DOHH2 (cell line): Measurements from ENCODE around the gene EMILIN3.

Source experiments
- EZH2phosphoT487 ChIP-seq: fragments of 200-600 bp; sonication (generic); IDR thresholded peaks from 2 replicates; pipeline ENCODE4 v1.6.1; 2017; ENCODE audit warnings: borderline replicate concordance, mild to moderate bottlenecking, antibody characterized with exemption, low read length, moderate library complexity, mixed read lengths
- TF ChIP-seq, protein P1 (sequence below): fragments of 200-600 bp; sonication (generic); IDR thresholded peaks from one replicate; pipeline ENCODE4 v1.5.1; 2014; ENCODE audit warnings: antibody characterized with exemption, mild to moderate bottlenecking, low read depth, low read length; ENCODE audit not compliant: poor library complexity, severe bottlenecking

DNA sequence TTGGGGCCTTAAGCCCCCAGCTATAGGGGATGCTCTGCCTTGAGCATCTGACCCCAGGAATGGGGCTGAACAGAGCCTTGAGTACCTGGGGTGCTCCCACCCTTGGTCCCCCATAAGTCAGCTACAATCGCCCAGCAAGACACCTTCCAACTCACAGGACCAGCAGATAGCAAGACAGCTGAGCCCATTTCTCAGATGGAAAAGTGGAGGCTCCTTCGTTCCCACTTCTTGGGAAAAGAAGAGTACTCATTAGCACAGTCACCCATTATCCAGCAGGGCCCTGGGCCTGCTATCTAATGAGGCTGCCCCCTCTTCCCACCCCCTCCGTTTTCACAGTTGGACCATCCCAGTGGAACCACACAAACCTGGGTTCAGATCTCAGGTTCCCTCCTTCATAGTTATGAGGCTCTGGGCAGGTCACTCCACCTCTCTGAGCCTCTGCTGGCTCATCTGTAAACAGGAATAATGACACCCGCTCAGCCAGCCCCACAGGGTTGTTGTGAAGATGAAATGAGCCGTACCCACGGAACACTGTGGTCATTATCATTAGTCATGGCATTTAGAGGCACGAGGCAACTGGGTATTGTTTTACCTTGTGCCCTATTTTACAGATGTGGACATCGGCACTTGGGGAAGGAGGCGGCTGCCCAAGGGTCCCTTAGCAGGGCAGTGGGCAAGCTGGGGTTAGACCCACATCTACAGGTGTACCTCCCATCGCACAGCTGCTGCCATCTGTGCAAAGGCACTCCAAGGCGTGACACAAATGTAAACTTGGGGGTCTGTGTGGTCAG, 21.5 kb downstream of the EMILIN3 start:
- TF ChIP-seq, protein P1, sequence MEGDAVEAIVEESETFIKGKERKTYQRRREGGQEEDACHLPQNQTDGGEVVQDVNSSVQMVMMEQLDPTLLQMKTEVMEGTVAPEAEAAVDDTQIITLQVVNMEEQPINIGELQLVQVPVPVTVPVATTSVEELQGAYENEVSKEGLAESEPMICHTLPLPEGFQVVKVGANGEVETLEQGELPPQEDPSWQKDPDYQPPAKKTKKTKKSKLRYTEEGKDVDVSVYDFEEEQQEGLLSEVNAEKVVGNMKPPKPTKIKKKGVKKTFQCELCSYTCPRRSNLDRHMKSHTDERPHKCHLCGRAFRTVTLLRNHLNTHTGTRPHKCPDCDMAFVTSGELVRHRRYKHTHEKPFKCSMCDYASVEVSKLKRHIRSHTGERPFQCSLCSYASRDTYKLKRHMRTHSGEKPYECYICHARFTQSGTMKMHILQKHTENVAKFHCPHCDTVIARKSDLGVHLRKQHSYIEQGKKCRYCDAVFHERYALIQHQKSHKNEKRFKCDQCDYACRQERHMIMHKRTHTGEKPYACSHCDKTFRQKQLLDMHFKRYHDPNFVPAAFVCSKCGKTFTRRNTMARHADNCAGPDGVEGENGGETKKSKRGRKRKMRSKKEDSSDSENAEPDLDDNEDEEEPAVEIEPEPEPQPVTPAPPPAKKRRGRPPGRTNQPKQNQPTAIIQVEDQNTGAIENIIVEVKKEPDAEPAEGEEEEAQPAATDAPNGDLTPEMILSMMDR, result no peak
- TF ChIP-seq EZH2phosphoT487, result no peak
